T47D (cell line): ENCODE results near the gene CLEC4M.
"Not testable (repeated sequence)": the region's sequence is repeated elsewhere in the genome, so short reads cannot be mapped to it uniquely, and the experiment has no call there.

Experiments used
- DNase-seq, 2 experiments: peaks; one replicate each; pipeline versions ENCODE4 v3.0.0 to v3.0.0-alpha.2; 2011 to 2012; ENCODE audit warnings: low read depth in 1 of 2, low spot score in 1 of 2
- JUND ChIP-seq: IDR thresholded peaks from 2 replicates; pipeline ENCODE4 v1.6.1; 2012; ENCODE audit warnings: low read depth
- in situ Hi-C: cut with HindIII; loops from 2 replicates; pipeline ENCODE4 v1.10.0; 2016; ENCODE audit warnings: low sequenced_read_pairs, low pct_unique_long_range_greater_than_20kb

Gene CLEC4M

GRCh38 chr19:7806876-7807275 is 43.8 kb downstream of the CLEC4M start:
- no peak for TF ChIP-seq JUND
- no peak for DNase-seq
- in situ Hi-C loops: no loop called here

GRCh38 chr19:7808108-7808507 is 45.1 kb downstream of the CLEC4M start:
- TF ChIP-seq JUND: no peak
- in situ Hi-C loops: no loop called here
- DNase-seq: peak in 1 of 2 experiments; percentile 49

GRCh38 chr19:7811989-7812388 is 48.9 kb downstream of the CLEC4M start:
- in situ Hi-C loops: no loop called here
- TF ChIP-seq JUND: no peak

GRCh38 chr19:7815325-7815724 is 52.3 kb downstream of the CLEC4M start:
- no peak for TF ChIP-seq JUND
- no peak for DNase-seq
- in situ Hi-C loops: no loop called here

More at GRCh38 chr19:7811989-7812388, 48.9 kb downstream of the CLEC4M start:
- no peak for DNase-seq

- in situ Hi-C loops: not testable (repeated sequence)
These were observed 53.0 kb downstream of the CLEC4M start for GRCh38 chr19:7816040-7816439.

GRCh38 chr19:7817801-7818200 is 54.8 kb downstream of the CLEC4M start:
- no peak for TF ChIP-seq JUND
- in situ Hi-C loops: no loop called here
- no peak for DNase-seq

More at GRCh38 chr19:7816040-7816439, 53.0 kb downstream of the CLEC4M start:
- DNase-seq: not testable (repeated sequence)

GRCh38 chr19:7818806-7819205 is 55.8 kb downstream of the CLEC4M start:
- in situ Hi-C loops: no loop called here
- no peak for TF ChIP-seq JUND

More at GRCh38 chr19:7818806-7819205, 55.8 kb downstream of the CLEC4M start:
- DNase-seq: no peak
